Activated naive CD4-positive, alpha-beta T cell (primary cell): ENCODE results near the gene MSANTD1.
"Not testable (repeated sequence)": the region's sequence is repeated elsewhere in the genome, so short reads cannot be mapped to it uniquely, and the experiment has no call there.

Experiments used
- DNase-seq, 4 experiments: peaks; one replicate each; lab custom pipeline; 2025; lab: John Stamatoyannopoulos, UW

The MSANTD1 gene

GRCh38 chr4:3290889-3291321, 41.9 kb downstream of the MSANTD1 start:
- DNase-seq, result no peak

- no peak for DNase-seq
These were observed 42.5 kb downstream of the MSANTD1 start for GRCh38 chr4:3291411-3291968.

GRCh38 chr4:3291969-3292570, 43.1 kb downstream of the MSANTD1 start:
- no peak for DNase-seq

- DNase-seq, result peak; percentile 61 to 76 (median 74)
These were observed 43.8 kb downstream of the MSANTD1 start, which contains the start of gene RGS12 for GRCh38 chr4:3292571-3293400. Gene RGS12 (plus strand): TSS chr4:3293021. CDS start chr4:3316171, 23,150 bp downstream.

- DNase-seq, result no peak
These were observed 44.7 kb downstream of the MSANTD1 start for GRCh38 chr4:3293401-3294391.

GRCh38 chr4:3294401-3295241, 45.7 kb downstream of the MSANTD1 start:
- no peak for DNase-seq

GRCh38 chr4:3295837-3296624, 47.1 kb downstream of the MSANTD1 start:
- DNase-seq, result no peak

GRCh38 chr4:3296651-3297050, 47.7 kb downstream of the MSANTD1 start:
- no peak for DNase-seq

GRCh38 chr4:3297066-3297859, 48.3 kb downstream of the MSANTD1 start:
- no peak for DNase-seq

GRCh38 chr4:3299122-3299975, 50.4 kb downstream of the MSANTD1 start:
- no peak for DNase-seq

GRCh38 chr4:3299976-3300671, 51.2 kb downstream of the MSANTD1 start:
- DNase-seq, result no peak

- DNase-seq, result not testable (repeated sequence)
These were observed 51.9 kb downstream of the MSANTD1 start for GRCh38 chr4:3300882-3301281.

GRCh38 chr4:3301450-3302172, 52.7 kb downstream of the MSANTD1 start:
- no peak for DNase-seq

- peak; percentile 29 to 76 (median 42) for DNase-seq
These were observed 53.3 kb downstream of the MSANTD1 start for GRCh38 chr4:3302173-3302785.

GRCh38 chr4:3302786-3303564, 54.0 kb downstream of the MSANTD1 start:
- no peak for DNase-seq

GRCh38 chr4:3303565-3303824, 54.5 kb downstream of the MSANTD1 start:
- DNase-seq, result no peak
